GM19455 (cell line): Measurements from ENCODE around the gene ASCC2.

Source experiments
- ATAC-seq: cut with Tn5 transposase; IDR thresholded peaks from one replicate; pipeline ENCODE4 v1.9.1; 2021; ENCODE audit not compliant: unreplicated experiment

ASCC2 gene

DNA sequence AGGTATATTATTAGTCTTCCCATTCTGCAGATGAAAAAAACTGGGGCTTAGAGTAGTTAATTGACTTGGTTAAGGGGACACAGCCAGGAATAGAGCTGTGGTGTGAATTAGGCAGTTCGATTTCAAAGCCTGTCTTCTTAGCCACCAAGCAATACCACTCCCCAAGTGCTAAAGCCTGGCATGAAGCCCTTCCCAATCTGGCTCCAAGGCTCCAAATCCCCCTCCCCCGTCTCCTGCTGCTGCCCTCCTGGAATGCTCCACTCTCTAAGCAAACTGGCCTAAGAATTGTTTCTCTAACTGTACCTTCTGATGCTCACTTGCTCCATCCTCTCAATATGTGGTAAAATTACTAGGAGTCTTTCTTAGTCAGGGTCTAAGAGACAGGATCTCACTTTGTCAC, 18.6 kb downstream of the ASCC2 start:
- no peak for ATAC-seq

DNA sequence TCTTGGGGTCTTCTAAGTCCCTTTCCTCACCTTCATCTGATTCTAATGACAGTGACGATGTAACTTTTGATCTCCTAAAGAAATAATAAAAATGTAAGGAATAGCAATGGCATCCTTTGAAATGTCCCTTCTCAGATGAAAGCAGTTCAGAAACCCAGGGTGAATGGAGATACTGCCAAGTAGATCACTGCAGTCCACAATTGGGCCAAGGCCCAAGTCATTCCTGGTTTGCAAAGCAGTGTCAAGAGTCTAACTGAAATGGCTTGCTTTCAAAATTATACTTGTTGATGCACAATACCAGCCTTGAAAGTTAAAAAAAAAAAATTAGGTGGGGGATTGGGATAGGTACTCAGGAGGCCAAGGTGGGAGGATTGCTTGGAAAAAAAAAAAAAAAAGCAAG, 20.4 kb downstream of the ASCC2 start:
- no peak for ATAC-seq

DNA sequence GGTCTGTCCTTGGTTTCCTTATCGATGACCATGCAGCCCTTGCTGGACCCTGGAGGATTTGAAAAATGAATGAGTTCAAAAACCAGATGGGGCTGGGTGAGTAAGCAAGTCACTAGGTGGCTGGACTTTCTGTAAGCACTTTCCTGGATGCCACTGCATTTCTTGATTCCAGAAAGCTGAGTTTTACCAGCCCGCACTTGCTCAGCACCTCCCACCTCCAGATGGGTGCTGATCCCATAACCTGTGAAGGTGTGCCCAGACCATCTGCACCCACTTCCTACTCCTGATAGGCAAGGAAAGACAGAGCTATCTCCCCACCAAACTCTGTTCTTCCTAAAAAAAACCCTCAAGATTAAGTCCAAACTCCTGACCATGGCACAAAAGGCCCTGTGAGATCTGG, 21.1 kb downstream of the ASCC2 start:
- ATAC-seq = no peak

DNA sequence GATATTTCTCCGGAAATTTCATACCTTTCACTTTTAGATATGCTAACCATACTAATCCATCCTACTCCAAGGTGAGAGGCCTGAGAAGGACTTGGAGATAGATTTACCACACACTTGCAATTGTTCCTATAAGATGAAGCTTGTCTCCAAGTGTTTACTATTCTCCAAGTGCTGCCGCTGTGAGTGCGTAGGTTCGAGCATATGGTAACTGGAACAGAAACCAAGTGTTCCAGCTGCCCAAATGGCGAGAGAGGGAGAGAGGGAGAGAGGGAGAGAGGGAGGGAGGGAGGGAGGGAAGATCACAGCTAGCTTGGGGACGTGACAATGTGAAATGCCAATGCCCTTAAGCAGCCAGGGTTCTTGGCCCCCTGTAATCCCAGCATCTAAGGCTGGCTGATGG, 21.5 kb downstream of the ASCC2 start:
- no peak for ATAC-seq

DNA sequence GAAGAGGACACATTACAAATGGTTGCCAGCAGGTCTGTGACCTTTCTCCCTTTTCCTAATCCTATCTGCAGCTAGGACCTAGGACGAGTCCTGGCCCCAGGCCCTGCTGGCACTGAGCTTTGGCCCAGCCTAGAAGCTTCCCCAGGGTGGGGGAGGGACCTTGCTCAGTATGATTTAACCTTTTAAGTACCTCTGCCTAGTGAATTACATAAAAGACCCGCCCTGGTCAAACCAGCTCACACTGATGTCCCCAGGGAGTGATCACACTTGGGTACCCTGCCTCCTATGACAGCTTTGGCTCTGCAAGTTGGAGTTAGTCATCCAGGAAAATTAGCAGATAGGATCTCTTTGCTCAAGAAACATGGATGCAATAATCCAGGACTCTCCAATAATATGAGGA, 21.9 kb downstream of the ASCC2 start:
- no peak for ATAC-seq

DNA sequence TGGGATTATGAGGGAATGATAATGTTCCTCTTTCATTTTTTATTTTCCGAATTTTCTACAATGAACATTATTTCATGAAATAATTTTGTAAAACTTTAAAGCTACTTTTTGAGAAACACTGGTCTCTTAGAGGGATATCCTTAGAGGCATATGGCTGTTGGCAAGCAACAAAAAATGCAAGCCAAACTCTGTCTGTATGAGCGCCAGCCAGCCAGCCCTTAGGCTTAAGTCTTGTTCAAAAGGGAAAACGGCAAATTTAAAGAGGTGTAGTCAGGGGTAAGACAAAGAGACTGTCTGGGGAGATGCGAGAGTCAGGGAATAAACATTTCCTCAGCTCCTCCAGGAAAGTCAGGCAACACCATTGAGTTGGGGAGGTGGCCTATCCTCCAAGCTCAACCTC, 22.5 kb downstream of the ASCC2 start:
- ATAC-seq = no peak

DNA sequence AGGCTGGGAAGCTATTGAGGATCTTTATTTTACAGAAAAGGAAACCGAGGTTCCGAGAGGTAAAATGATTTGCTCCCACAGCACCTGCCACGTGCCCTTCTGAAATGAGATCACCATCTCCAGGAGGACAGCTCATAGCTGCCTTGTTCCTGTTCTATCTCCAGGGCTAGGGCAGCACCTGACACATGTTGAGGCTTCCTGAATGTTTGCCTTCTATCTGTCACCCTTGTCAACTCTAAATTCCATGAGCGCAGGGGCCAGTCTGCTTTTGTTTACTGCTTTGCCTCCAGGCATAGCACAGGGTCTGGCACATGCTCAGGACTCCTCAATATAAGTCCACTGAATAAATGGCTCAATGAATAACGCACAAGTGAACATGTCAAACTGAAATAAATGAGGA, 24.1 kb downstream of the ASCC2 start:
- no peak for ATAC-seq

DNA sequence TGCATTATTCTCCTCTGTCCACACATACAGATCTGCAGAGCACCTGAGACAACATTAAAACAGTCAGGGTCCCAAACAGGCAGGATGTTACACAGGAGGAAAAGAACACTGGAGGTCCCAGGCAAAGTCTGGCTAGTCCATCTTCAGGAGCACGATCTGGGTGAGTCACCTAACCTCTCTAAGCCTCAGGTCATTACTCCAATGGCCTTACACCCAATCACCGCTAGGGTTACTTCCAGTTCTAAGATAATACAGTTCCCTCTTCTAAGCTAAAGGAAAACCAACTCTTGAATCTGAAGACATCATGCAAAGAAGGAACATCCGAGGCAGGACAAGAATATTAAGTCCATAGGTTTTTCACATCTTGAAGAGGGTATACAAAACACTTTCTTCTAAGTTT, 24.5 kb downstream of the ASCC2 start:
- ATAC-seq = no peak

DNA sequence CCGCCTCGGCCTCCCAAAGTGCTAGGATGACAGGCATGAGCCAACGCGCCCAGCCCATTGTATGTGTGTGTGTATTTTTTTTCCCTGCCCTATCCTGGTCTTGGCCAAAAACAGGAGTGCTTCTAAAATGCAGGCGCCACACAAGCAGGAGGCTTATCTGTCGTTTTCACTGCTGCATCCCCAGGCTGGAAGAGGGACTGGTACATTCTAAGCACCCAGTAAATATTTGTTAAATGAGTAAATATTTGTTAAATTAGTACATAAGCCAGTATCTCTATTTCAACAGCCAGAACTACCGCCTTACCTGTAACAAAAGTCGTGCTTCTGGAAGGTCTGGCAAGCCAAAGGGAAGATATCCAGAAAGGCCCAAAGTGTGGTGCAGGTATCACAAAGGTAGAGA, 24.9 kb downstream of the ASCC2 start:
- no peak for ATAC-seq

DNA sequence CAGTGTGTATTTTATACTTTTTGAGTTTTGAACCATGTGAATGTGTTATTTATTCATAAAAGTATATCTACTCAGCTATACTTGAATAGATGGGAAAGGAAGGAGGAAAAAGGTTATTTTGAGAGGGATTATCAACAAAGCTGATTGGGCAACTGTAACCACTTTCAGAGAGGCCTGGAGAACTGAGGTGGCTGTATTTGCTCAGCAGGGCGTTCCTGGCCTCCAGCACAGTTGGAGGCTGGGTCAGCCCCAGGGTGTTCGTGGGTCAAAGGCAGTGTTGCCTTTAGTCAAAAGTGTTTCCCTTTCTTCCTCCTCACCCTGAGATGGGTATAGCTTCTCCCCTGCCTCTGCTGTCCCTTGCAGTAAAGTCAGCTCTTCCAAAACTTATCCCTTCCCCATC, 26.7 kb downstream of the ASCC2 start:
- no peak for ATAC-seq

DNA sequence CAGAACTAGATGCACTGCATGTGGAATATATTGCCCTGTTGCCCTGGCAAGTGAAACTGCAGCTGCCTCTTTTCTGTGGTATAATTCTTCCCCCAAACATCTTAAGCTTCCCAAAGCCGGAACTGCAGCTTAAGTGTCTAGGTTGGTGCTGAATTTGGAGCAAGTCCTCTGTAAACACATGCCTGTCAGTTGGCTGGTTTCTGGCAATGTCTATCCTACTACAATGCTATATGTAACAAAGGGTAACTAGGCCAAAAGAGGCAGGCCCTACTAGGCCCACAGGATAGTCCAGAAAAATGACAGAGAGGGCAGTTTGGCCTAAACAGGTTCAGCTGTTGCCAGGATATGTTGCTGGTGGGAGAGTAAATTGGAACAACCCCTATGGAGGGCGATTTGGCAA, 27.9 kb downstream of the ASCC2 start:
- ATAC-seq = no peak

DNA sequence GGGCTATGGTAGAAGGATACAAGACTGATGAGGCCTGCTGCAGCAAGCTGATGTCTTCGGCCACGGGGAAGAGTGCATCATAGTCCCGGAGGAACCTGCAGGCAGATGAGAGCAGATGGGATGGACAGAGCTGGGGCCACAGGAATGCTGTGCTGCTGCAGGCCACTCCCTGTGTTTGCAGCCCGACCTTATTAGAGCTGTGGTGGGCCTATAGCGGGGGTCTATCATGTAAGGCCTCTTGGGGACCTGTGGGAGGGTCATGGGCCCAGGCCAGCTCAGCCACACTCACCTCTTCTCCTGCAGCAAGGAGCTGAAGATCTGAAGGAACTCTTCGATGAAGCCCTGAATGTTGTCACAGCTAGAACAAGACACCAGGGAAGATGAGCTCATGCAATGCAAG, 31.9 kb downstream of the ASCC2 start:
- no peak for ATAC-seq

DNA sequence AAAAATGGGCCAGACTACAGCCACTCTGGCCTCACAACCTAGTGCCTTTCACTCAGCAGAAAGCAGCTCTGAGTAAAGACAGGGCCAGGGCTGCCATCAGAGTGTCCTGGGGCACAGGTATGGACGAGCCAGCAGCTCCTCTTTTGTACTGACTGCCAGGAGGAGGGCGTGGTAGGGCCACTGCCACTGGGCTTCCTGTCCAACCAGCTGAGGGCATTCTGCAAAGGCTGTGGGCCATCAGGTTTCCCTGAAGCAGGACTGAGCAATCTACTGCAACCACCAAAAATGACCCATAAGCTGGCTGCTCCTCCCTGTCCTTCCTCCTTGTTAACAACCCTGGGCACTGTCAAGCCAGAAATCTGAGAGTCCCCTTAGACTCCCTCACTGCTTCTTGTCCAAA, 33.1 kb downstream of the ASCC2 start:
- no peak for ATAC-seq

DNA sequence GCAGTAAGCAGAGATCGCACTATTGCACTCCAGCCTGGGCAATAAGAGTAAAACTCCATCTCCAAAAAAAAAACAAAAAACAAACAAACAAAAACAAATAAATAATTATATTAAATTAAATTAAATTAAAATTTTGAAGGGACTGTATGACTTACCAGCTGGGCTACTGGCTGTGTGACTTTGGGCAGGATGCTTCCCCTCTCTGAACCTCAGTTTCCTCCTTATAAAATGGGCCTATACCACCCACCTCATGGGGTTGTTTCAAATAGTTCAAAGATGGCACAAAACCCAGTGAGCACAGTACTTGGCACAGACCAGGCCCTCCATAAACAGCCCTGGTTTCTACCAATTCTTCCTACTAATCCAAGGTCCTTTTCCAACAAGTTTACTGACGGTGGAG, 34.9 kb downstream of the ASCC2 start:
- ATAC-seq = no peak

DNA sequence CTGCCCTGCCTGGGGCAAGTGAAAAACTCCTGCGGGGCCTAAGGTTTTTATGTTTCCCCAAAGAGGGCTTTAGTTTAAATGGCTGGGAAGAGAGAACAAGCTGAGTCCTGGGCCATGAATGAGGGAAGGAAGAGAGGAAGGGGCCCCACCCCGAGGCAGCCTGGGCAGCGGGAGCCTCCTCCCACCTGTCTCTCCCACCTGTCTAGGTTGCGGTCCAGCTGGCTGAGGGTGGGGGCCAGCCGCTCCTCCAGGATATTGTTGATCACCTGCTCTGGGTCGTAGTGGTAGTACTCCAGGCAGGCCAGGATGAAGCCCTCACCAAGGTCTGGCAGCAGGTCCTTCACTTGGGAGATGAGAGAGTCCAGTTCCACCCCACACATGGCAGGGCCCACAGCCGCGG, 36.3 kb downstream of the ASCC2 start:
- ATAC-seq = no peak

DNA sequence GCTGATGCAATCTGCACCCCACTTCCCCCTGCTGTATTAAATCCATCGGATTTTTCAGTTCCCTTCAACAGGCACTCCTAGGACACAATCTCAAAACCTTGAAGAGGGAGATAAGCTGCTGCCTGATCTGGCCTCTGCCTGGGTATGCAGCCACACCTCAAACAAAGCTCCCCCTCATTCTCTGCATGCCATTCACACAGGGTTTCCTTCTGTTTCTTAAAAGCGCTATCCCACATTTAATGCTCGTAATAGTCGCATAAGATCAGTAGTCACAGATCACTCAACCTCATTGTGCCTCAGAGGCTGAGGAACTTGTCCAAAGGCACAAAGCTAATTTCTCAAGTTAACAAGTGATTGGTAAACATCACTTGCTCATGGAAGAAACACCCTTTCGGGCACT, 36.9 kb downstream of the ASCC2 start:
- ATAC-seq = no peak

DNA sequence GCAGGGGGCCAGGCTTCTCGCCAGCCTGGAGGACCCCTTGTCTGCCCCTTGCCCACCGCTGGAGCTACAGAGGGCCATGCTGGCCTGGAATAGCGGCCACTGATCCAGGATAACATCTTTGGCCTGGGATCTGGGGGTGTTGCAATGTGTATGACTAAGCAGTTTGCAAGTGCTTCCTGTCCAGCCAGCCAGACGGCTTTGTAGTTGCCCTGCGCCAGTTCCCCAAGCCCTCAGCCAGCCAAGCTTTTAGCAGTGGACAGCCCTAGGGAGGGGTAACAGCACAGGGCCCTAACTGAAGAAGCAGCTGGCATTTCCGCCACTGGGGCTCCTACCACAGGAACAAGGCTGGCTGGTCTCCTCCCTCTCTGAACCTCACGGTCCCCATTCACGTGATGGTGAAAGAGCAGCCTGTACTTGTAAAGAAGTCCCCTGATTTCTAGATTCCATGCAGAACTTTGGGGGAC, 38.8 kb downstream of the ASCC2 start:
- no peak for ATAC-seq

DNA sequence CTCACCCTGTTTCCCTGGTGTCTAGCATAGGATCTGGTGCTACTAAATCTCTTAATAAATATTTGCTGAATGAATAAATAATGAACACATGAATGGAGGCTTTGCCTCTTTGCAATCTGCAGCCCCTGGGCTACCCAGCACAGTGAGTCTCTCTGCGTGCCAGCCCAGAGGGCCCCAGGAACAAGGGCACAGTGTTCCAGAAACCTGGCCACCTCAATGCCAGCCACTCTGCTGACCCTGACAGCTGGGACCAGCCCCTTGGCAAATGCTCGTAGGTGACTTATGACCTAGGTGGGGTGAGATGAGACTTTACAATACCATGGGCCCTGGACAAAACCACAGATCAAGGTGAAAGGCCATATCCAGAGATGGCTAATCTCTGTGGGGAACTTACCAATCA, 39.3 kb downstream of the ASCC2 start:
- ATAC-seq = no peak

DNA sequence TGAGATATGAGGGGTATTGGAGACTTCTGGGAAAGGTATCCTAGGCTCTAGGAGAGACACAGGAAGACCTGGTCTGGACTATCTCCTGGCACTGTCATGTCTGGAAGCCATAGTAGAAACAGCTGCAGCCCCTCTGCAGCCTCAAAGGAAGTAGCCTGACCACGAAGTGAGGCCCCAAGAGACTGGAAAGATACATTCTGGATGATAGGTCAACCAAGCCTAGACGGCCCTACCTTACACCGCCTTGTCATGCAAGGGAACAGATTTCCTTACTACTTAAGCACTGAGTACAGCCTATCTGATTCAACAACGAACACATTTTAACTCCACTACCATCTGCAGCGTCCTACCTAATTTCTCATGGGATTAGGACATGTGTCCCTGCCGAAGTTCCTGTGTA, 39.8 kb downstream of the ASCC2 start:
- ATAC-seq = no peak

DNA sequence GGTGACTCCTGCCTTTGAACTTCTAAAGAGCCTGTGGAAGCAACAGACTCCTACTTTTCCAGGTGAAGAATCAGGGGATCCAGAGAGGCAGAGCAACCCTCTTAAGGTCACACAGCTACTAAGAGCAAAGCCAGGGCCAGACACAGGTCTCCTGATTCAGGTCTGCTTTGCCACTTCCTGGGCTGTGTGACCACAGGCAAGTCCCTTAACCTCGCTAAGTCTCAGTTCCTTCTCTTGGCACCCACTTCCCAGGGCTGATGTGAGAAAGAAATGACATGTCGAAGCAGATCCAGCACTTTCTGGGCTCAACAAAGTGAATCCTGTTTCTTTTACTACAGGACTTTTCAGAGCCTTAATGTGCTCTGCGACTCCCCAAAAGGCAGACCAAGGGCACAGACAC, 40.7 kb downstream of the ASCC2 start:
- ATAC-seq = no peak

DNA sequence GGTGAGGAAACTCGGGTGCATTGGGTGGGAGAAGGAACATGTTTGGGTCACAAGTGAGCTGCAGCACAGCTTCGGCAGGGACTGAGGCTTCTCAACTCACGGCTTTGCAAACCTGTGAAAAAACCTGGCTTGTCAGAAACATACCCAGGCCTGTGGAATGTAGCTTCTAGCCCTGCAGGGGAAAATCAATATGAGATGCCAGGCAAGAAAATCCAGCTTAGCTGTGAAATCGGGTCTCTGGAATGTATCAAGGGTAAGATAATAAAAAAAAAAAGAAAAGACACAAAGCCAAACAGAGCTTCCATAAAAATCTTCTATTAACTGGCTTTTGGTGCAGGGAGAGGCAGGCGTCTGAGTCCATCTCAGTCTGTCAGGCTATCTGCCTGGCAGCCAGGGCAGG, 42.4 kb downstream of the ASCC2 start:
- no peak for ATAC-seq

DNA sequence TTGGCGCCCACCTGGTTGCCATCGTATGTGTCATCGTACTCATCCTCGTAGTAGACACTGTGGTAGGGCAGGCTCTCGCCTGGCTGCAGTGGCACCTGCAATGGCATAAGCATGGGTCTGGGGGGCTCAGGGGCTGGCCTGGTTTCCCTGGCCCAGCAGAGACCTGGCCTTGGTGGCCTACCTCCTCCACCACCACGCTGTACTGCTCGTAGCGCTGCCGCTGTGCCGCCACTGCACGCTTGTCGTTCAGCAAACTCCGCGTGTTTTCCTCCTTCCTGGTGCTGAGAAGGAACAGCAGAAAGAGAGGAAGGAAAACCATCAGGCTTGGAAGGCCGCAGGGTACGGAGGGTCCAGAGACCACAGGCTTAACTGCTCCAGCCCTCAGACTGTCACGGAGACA, 44.7 kb downstream of the ASCC2 start:
- no peak for ATAC-seq

DNA sequence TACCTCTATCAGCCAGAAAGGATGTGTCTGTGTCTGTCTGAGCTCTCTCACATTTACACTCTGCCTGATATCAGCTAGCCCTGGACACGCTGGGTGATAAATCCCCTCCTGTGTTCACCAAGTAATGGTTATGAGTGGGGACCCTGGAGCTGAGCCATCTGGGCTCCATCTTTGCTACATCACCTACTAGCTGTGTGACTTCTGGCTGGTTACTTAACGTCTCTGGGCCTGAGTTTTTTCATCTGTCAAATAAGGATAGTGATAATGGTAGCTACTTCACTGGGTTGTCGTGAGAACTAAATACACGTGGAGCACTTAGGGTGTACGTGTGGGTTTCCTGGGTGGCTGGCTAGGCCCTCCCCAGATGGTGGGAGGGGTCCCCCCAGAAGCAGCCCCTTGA, 48.0 kb downstream of the ASCC2 start:
- no peak for ATAC-seq
